Measurements from ENCODE around the gene SLC35A4.
"Not testable (repeated sequence)": the region's sequence is repeated elsewhere in the genome, so short reads cannot be mapped to it uniquely, and the experiment has no call there.

The SLC35A4 gene

DNA sequence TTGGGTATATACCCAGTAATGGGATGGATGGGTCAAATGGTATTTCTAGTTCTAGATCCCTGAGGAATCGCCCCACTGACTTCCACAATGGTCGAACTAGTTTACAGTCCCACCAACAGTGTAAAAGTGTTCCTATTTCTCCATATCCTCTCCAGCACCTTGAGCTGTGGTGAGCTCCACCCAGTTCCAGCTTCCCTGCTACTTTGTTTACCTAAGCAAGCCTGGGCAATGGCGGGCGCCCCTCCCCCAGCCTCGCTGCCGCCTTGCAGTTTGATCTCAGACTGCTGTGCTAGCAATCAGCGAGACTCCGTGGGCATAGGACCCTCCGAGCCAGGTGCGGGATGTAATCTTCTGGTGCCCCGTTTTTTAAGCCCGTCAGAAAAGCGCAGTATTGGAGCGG, 28.4 kb downstream of the SLC35A4 start:
- not testable (repeated sequence) for DNase-seq

DNA sequence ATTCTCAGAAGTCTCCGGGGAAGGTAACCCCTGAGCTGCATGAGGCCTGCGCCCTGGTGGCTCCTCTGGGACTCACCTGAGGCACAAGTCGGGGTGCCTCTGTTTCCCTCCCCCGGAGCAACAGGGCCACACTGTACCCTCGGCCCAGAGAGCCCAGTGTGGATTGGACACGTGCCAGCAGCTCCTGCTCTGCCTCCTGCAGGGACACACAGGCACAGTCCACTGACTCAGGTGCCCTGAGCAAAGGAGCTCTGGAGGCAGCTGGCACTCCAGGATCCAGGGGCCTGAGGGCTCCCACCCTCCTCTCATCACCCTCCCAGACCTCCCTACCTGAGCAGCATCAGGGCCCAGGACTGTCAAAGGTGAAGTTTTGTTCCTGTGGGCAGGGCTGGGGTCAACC, 29.5 kb downstream of the SLC35A4 start:
- no peak for DNase-seq

DNA sequence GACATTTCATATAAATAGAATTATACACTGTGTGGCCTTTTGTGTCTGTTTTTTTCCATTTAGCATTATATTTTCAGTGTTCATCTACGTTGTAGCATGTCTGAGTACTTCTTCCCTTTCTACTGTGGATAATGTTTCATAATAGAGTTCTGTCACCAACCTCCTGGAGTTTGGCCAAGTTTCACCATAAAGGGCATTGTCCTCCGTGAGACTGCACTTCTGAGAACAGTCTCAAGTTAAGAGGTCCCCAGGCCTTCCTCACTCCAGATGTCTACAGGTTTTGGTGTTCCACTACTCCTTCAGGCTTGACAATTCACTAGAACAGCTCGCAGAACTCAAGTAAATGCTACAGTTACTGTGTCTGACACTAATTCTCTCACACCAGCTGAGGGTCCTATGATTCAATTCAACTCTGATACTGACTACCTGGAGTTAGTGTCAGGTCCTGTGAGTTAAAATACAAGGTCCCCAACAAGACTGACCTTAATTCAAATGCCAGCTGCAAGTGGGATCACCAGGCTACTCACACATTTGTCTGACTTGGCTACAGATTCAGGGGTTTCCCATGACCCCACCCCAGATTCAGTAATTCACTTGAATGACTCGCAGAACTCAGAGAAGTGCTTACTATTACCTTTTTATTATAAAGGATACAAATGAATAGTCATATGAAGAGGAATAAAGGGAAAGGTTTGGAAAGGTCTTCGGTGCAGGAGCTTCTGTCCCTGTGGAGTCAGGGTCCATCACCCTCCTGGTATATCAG, 31.1 kb downstream of the SLC35A4 start:
- DNase-seq, result no peak

DNA sequence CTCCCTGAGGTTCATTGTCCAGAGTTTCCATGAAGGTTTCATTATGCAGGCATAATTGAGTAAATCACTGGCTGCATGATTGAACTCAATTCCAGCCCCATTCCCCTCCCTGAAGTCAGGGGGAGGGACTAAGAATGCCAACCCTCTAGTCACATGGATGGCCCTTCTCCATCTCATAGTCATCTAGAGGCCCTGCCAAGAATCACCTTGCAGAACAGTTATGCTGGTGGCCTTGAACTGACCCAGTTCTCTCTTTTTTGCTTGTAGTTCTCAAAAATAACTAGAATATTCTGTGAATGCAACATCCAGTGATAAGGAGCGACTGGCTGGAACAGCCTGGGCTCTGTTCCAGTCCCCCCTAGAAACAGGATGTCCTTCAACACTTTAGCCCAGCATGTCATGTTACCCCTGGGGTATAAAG, 31.7 kb downstream of the SLC35A4 start:
- DNase-seq, result no peak

DNA sequence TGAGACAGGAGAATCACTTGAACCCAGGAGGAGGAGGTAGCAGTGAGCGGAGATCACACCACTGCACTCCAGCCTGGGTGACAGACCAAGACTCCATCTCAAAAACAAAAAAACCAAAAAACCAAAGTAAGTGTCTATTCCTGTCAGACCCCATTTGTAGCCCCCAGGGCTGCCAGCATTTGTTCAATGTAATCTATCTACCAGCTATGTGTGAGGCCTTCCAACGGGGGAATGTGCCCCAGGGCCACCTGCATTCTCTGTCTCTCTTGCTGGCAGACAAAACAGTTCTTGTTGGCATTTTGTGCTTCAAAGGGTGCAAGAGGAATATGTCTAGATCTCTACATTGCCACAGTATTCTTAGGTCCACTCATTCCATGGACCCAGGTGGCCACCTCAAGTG, 34.2 kb downstream of the SLC35A4 start:
- DNase-seq, result no peak

DNA sequence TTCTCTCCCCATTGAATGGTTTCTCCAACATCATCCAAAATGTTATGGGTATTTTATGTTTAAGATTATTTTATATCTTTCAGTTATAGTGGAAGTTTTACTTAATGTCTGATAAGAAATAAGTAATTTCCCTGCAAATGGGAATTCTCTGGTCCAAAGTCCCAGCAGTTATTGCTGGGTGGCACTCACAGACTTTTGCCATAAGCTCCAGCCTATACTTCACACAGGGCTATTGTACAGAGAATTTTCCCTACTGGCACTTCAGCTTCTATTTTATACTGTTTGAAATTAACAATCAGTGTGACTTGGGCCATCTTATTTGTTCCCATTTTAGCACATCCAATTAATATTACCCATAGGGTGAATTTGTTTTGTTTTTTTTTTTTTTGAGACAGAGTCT, 35.5 kb downstream of the SLC35A4 start:
- no peak for DNase-seq

DNA sequence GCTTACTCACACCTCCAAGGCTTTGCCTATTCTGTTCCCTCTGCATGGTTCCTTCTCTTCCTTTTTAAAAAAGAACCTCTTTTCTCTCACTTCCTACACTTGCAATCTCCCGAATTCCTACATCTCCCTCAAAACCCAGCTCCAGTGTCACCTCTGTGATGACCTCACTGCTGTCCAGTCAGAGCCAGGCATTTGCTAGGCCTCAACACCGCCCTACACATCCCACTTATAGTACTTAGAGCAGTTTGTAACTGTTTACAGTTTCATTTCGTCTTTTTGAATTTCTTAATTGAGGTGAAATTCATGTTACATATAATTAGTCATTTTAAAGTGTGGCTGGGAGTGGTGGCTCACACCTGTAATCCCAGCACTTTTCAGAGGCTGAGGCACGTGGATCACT, 37.5 kb downstream of the SLC35A4 start:
- DNase-seq, result no peak

DNA sequence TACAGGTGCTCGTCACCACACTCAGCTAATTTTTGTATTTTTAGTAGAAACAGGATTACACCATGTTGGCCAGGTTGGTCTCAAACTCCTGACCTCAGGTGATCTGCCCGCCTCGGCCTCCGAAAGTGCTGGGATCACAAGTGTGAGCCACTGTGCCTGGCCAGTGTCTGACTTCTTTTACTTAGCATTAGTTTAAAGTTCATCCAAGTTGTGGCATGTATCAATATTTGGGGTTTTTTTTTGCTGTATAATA, 38.7 kb downstream of the SLC35A4 start:
- not testable (repeated sequence) for DNase-seq

DNA sequence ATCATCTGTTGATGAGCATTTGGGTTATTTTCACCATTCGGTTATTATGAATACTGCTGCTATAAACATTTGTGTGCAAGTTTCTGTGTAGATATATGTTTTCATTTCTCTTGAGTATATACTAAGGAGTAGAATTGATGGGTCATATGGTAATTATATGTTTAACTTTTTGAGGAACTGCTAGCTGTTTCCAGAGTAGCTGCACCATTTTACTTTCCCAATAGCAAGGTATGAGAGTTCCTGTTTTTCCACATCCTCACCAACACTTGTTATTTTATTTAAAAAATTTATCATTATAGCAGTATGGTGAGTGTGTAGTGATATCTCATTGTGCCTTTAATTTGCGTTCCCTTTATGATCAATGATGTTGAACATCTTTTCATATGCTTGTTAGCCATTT, 39.1 kb downstream of the SLC35A4 start:
- DNase-seq, result no peak

DNA sequence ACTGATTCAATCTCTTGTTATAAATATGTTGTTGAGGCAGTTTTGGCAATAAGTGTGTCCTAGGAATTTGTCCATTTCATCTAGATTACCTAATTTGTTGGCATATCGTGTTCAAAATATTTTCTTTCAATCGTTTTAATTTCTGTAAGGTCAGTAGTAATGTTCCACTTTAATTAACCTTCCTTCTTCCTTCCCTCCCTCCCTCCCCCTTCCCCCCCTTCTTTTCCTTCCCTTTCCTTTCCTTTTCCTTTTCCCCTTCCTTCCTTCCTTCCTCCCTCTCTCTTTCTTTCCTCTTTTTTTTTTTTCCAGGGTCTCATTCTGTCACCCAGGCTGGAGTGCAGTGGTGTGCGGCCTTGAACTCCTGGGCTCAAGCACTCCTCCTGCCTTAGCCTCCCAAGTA, 41.3 kb downstream of the SLC35A4 start:
- no peak for DNase-seq

DNA sequence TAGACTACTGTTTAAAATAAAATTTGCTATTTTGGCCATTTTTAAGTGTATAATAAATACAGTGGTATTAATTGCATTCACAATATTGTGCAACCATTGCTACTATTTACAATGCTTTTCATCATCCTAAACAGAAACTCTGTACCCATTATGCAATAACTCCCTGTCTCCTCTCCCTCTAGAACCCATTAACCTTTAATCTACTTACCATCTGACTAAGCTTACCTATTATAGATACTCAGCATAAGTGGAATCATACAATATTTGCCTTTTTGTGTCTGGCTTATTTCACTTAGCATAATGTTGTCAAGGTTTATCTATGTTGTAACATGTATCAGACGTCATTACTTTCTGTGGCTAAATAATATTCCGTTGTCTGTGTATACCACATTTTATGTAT, 42.4 kb downstream of the SLC35A4 start:
- no peak for DNase-seq

DNA sequence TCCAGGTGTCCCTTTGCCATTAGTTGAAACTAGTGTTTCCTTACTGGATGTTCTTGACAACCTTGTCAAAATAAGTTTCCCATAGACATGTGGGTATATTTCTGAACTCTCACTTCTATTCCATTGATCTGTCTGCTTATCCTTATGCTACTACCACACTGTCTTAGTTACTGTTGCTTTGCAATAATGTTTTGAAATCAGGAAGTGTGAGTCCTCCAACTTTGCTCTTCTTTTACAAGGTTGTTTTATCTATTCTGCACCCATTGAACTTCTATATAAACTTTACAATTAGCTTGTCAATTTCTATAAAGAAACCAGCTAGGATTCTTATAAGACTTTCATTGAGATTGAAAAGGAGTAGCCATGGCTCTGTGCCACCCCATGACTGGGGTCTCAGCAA, 44.1 kb downstream of the SLC35A4 start:
- DNase-seq, result no peak

DNA sequence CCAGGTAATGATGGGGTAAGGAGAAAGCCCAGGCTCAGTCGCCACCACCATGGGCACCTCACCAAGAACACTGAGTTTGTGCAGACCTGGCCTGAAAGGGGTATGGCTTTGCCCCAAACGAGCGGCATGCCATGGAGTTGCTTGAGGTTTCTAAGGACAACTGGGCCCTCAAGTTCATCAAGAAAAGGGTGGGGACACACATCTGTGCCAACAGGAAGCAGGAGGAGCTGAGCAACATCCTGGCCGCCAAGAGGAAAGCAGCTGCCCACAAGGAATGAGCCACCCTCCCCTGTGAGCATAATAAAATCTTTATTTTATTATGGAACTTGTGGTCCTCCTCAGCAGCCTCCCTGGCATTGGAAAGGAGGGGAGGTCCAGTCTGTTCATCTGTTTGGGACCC, 44.5 kb downstream of the SLC35A4 start:
- no peak for DNase-seq

DNA sequence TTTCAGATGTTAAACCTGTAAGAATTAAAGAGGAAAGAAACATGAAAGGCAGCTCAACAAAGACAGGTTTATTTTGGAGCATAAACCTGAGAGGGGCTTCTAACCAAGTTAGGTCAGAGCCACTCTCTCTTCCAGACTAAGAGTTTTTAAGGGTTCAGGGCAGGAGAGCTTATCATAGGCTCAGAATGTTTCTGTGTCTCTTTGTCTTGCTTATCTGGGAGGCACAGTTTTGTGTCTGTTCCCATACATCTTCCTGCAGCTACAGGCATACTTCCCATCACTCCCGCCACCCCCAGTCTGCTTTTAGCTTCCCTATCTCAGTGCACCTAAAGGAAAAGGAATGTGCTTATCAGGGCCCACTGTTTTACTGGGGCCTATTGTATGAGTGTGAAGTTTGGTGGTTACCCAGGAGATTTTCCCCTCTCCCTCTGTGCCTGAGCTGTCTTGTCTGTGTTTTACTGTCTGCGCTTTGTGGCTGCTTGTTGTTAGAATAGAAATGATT, 46.4 kb downstream of the SLC35A4 start:
- DNase-seq, result no peak
